GM08714 (cell line): Measurements from ENCODE around the gene PTGES3.
"Not testable (repeated sequence)": the region's sequence is repeated elsewhere in the genome, so short reads cannot be mapped to it uniquely, and the experiment has no call there.

ENCODE experiments used
- H3K4me3 ChIP-seq: fragments of 200-500 bp; sonication (Bioruptor generic); 2 replicates; pipeline ENCODE4 v1.5.1; 2014; ENCODE audit warnings: mild to moderate bottlenecking, low read length, inconsistent platforms
- ZNF274 ChIP-seq: IDR thresholded peaks from 2 replicates; pipeline ENCODE4 v1.6.1; 2012; ENCODE audit warnings: mild to moderate bottlenecking, low read depth, low read length

PTGES3 gene

GRCh38 chr12:56684745-56685359 lies 3.2 kb downstream of the PTGES3 start:
- peak overlapping the region; percentile 96 for H3K4me3 ChIP-seq
- TF ChIP-seq ZNF274: no peak

DNA sequence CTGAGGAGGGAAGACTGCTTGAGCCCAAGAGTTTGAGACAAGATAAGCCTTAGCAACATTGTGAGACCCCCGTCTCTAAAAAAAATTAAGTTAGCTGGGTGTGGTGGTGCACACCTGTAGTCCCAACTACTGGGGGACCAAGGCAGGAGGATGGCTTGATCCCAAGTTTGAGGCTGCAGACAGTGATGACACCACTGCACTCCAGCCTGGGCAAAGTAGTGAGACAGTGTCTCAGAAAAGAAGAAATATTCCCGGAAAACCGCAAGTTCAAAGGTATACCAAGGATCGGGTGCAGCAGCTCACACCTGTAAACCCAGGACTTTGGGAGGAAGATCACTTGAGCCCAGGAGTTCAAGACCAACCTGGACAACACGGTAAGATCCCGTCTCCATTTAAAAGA lies 5.8 kb downstream of the PTGES3 start:
- no peak overlapping the region for H3K4me3 ChIP-seq

GRCh38 chr12:56679883-56680575 lies 8.1 kb downstream of the PTGES3 start:
- no peak overlapping the region for H3K4me3 ChIP-seq
- no peak for TF ChIP-seq ZNF274

More for the DNA sequence above, 5.8 kb downstream of the PTGES3 start:
- TF ChIP-seq ZNF274: no peak

DNA sequence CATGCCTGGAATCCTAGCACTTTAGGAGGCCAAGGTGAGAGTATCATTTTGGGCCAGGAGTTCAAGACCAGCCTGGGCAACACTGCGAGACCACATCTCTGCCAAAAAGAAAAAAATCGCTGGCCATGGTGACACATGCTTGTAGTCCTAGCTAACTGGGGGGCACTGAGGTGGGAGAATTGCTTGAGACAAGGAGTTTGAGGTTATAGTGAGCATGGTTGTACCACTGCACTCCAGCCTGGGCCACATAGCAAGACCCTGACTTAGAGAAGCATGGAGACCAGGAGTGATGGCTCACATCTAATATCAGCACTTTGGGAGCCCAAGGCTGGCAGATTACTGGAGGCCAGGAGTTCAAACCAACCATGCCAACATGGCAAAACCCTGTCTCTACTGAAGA lies 9.2 kb downstream of the PTGES3 start:
- no peak overlapping the region for H3K4me3 ChIP-seq
- no peak for TF ChIP-seq ZNF274

DNA sequence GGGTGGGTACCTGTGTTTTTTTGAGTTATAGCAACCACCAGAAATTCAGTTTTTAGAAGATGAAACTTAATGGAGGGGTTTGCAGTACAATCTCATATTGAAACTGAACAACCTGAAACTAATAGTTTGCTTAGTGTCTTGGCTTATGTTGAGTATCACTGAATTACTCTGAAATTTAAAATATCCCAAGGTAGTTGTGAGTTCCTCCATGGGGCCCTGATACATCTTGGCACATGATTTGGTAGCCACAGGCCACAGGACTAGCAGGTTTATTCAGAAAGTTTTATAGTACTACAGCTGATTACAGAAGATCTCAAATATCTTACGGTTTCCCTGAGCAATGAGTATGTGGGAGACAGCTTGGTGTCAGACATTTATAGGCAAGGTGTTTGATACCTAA lies 10.4 kb downstream of the PTGES3 start:
- no peak for TF ChIP-seq ZNF274
- H3K4me3 ChIP-seq: no peak overlapping the region

DNA sequence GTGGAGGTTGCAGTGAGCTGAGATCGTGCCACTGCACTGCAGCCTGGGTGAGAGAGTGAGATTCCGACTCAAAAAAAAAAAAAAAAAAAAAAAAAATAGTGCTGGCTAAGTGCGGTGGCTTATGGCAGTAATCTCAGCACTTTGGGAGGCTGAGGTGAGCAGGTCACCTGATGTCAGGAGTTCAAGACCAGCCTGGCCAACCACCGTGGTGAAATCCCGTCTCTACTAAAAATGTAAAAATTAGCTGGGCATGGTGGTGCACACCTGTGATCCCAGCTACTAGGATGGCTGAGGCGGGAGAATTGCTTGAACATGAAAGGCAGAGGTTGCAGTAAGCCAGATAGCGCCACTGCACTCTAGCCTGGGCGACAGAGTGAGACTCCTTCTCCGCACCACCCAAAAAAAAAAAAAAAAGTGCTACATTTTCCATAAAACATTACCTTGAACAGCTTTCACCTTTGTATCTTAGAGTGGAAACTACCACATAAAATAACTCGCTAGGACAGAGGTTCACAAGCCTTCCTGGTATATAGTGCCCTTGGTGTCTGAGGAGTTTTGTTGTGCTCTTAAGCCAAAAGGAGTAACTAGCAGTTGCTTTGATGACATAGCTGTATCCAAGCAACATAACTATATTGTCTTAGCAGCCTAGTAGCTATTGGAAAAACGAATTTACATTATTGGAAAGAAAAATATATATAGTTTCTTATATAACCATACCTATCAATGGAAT lies 11.1 kb downstream of the PTGES3 start:
- no peak overlapping the region for H3K4me3 ChIP-seq
- TF ChIP-seq ZNF274: no peak

DNA sequence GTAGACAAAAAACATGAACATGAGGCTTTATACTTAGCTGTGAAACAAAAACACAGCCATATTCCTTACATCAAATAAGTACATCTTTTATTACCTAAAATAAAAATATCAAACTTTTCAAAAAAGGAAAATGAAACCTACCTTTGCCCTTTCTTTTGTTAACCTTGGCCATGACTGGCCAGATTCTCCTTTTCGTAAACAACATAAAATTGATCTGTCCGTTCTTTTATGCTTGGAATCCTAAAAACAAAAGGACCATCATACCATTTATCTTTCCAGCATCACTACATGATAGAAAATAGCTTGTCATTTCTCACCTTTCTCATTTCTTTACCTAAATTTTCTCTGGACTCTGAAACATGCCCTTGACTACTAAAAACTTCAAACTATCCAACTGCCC lies 16.5 kb downstream of the PTGES3 start:
- no peak for TF ChIP-seq ZNF274
- no peak overlapping the region for H3K4me3 ChIP-seq

DNA sequence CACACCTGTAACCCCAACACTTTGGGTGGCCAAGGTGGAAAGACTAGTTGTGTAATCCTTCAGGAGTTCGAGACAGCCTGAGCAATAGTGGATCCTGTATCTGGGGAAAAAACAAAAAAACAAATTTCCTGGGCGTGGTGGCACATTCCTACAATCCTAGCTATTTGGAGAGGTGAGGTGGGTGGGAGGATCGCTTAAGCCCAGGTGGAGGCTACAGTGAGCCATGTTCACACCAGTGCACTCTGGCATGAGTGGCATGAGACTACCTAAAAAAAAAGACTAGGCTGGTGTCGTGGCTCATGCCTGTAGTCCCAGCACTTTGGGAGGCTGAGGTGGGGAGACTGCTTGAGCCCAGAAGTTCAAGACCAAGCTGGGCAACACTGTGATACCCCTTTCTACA lies 17.2 kb downstream of the PTGES3 start:
- TF ChIP-seq ZNF274: no peak

GRCh38 chr12:56668197-56668457 lies 20.0 kb downstream of the PTGES3 start:
- no peak for TF ChIP-seq ZNF274
- no peak overlapping the region for H3K4me3 ChIP-seq

More for the DNA sequence above, 17.2 kb downstream of the PTGES3 start:
- no peak overlapping the region for H3K4me3 ChIP-seq

- no peak overlapping the region for H3K4me3 ChIP-seq
- TF ChIP-seq ZNF274: no peak
Measured at GRCh38 chr12:56661979-56662638, 26.0 kb downstream of the PTGES3 start.

DNA sequence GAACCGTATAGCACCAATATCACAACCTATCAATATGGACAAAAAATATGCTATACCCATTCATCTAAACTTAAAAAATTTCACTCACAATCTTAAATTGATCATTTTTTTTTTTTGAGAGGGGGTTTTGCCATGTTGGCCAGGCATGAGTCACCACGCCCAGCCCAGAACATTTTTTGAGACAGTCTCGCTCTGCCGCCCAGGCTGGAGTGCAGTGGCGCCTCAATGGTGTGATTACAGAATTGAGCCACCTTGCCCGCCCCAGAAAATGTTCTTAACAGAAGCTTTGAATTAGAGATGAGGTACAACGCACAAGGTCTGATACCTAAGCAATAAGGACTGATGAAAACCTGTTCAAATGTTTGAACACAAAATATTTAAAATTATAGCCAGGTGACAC lies 26.5 kb downstream of the PTGES3 start:
- no peak for TF ChIP-seq ZNF274

DNA sequence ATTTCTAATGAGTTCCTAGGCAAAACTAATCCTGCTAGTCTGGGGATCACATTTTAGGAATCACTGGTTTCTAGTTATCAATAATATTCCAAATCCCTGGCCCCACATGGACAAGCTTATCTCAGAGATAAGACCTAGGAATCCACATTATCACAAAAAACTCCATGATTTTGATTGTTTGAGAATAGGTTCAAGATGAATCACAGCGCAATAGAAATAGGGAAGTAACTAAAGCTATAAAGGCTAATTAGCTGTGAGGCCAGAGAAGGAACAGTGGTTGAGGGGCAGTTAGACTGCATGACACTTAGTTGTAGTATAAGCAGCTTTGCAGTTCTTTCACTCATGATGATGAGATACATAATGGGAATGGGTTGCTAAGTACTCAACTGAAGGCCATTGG lies 29.2 kb downstream of the PTGES3 start:
- no peak overlapping the region for H3K4me3 ChIP-seq
- TF ChIP-seq ZNF274: no peak

More for the DNA sequence above, 26.5 kb downstream of the PTGES3 start:
- H3K4me3 ChIP-seq: no peak overlapping the region

- no peak for TF ChIP-seq ZNF274
Measured at GRCh38 chr12:56657416-56658379, 30.4 kb downstream of the PTGES3 start.

DNA sequence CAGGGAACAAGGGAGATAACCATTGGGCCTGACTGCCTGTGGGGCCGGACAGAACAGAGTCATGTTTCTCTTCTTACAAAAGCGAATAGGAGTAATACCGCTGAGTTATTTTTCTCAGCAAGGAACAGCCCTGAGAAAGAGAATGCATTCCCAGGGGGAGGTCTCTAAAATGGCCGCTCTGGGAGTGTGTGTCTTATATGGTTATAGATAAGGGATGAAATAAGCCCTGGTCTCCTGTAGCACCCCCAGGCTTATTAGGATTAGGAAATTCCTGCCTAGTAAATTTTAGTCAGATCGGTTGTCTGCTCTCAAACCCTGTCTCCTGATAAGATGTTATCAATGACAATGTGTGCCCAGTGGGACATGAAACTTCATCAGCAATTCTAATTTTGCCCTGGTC lies 34.3 kb downstream of the PTGES3 start:
- H3K4me3 ChIP-seq: not testable (repeated sequence)

More at GRCh38 chr12:56657416-56658379, 30.4 kb downstream of the PTGES3 start:
- no peak overlapping the region for H3K4me3 ChIP-seq

DNA sequence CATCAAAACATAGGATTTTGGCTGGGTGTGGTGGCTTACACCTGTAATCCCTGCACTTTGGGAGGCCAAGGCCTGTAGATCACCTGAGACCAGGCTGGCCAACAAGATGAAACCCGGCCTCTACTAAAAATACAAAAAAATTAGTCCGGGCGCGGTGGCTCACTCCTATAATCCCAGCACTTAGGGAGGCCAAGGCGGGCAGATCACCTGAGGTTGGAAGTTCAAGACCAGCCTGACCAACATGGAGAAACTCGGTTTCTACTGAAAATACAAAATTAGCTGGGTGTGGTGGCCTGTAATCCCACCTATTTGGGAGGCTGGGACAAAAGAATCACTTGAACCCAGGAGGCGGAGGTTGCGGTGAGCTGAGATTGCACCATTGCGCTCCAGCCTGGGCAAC lies 40.1 kb downstream of the PTGES3 start:
- H3K4me3 ChIP-seq: not testable (repeated sequence)
